Stimulated activated CD8-positive, alpha-beta memory T cell treated with anti-CD3 and anti-CD28 coated beads, Interleukin-12 subunit alpha, Interleukin-12 subunit beta, amount 100 ng/mL, for 1 hour (primary cell): ENCODE data around the gene IHH.

ENCODE experiments used
- DNase-seq: peaks from one replicate; pipeline ENCODE4 v3.0.0-alpha.2; 2020; ENCODE audit warnings: low read depth

The IHH gene

DNA sequence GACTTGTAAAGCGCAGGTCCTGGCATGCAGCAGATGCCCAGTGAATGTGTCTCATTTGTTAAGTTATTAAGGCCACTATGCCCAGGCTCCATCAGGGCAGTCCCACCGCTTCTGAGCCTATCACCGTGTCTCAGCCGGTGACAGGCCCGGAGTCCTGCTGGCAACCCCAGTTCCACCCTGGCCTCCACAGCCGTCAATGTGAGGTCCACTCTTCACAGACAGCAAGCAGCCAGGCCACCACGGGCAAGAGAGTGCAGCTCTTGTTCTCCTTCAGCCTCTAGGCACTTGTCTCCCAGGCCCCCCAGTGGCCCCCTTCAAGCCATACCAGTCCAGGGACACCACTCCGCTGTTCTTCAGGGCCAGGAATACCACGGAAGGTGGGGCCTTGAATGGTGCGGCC lies 42.0 kb downstream of the IHH start:
- no peak for DNase-seq

DNA sequence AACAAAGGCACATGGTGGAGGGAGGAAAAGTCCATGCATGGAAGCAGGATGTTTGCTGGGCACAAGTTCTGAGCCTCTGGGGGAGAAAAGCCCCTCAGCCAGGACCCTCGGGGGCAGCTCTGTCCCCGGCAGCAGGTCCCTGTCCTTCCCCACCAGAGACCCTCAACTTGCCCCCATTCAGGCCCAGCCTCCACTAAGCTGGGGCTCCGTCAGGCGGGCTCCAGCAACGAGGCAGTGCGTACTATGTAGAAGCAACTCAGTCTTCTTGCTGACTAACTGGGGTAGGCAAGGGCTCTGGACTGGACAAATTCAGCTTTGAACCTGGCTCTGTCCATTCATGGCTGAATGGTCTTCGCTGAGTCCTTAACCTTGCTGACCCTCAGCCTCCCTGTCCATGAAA lies 42.4 kb downstream of the IHH start:
- DNase-seq, result no peak

DNA sequence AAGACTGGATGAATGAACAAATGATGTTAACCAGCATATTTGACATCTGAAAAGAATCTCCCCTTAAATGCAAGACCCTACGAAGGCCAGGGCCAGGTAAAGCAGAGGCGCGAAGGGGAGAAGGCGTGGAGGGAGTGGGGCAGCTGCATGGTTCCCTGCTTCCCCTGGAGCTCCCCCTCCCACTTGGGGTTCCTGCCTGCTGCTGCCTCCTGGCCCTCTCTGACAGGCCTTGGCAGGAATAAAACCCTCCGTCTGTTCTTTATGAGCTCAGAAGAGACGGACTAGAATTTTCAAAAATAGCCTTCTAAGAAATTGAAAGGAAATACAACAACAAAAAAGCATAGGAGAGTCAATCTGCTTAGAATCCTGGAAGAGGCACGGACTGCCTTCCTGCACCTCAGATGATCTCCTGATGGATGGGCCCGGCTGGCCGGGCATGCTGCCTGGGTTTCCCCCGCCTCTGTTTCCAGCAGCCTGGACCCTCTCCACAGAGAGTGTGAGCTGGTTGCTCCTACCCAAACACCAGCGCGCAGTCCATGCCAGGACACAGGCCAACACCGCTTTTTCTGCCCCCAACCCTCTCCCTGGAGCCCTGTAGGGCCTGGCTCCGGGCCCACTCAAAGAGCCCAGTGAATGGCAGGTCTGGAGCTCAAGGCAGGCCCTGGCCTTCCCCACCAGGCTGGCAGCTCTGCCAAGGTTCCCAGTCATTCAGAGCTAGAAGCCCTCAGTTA lies 43.4 kb downstream of the IHH start:
- DNase-seq, result no peak

DNA sequence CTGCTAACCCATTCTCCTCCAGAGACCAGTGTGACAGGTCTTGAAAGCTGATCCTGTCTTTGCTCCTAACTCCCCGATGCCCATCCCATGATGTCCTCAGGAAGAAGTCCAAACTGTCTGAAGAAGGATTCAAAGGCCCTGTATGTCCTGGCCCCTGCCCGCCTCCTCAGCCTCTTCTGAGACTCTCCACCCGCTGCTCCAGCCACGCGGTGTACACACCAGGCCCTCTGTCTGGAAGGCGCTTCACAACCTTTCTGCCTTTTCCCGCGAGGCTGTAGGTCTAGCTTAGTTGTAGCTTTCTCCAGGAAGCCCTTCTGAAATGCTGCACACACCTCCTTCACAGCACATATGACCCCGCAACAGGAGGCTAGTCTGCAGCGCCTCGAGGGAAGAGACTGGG lies 44.0 kb downstream of the IHH start:
- no peak for DNase-seq

DNA sequence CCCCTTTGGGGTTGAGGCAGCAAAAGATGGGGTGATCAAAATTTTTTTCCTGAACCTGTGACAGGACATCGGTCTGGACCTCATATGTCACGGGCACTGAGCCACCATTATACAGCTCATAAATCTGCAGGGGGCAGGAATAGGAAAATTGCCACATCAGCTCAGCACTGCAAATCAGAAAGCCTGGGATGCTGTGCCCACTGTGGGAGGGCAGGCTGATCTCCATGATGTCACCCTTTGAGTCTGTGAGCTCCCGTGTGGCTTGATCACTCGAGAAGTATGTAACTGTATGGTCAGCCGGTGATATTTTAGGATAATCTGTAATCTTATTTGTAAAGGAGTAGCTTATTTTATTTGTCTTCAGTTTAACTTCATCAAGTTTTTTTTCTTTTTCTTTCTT lies 49.8 kb downstream of the IHH start:
- no peak for DNase-seq

DNA sequence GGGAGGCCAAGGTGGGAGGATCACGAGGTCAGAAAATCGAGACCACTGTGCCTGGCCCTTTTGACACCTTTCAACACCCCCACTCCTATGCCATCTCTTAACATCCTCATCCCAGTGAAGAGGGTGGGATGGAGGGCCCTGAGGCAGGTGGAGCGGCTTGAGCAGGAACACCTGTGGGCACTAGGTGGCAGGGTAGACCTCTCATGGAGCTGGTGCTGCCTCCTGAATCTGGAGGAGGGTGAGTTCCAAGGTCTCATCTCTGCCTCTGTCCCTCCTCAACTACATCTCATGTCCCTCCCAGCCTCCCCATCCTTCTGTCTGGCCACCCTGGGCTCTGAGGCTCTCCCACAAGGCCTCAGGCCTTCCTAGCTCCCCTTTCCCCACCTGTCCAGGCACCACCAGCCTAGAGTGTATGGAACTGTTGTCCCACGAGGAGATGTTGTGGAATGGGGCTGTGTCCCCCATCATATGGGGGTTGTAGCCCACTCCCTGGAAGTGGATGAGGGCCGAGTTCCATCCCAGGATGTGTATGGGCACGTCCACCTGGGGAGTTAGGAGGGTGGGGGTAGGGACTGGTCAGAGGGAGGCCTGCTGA lies 50.5 kb downstream of the IHH start:
- no peak for DNase-seq

DNA sequence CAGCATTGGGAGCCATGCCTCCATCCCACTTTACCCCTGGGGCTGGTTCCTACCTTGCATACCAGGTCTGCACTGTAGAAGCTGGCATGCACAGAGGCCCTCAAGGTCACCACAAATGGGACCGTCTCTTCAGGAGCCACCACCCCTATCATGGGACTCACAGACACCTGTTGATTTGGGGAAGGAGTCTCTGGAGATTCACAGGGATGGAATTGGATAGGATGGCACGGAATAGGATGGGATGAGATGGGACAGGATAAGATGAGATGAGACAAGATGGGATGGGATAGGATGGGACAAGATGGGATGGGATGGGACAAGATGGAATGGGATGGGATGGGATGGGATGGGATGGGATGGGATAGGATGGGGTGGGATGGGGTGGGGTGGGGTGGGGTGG lies 51.4 kb downstream of the IHH start:
- no peak for DNase-seq
